Measurements from ENCODE around the gene BRD2.

BRD2 gene

GRCh38 chr6:32950010-32950409 is 18.4 kb upstream of the BRD2 start:
- no peak for DNase-seq

GRCh38 chr6:32950449-32950848 is 17.9 kb upstream of the BRD2 start:
- DNase-seq: no peak

- peak; percentile 29 for DNase-seq
Measured at GRCh38 chr6:32952817-32953739, 15.3 kb upstream of the BRD2 start, which contains the start of gene HLA-DMA. TSS of gene HLA-DMA (minus strand) at chr6:32953097. CDS start at chr6:32953036, 61 bp downstream.

GRCh38 chr6:32953775-32954174 is 14.6 kb upstream of the BRD2 start:
- DNase-seq: no peak

- DNase-seq: no peak
Measured at GRCh38 chr6:32954267-32954666, 14.1 kb upstream of the BRD2 start.

- DNase-seq: no peak
Measured at GRCh38 chr6:32954986-32955802, 13.2 kb upstream of the BRD2 start.

- DNase-seq: no peak
Measured at GRCh38 chr6:32956176-32956575, 12.2 kb upstream of the BRD2 start.

GRCh38 chr6:32960563-32960962 is 7.8 kb upstream of the BRD2 start:
- DNase-seq: no peak

- no peak for DNase-seq
Measured at GRCh38 chr6:32962213-32962826, 6.1 kb upstream of the BRD2 start.

- no peak for DNase-seq
Measured at GRCh38 chr6:32963866-32964265, 4.5 kb upstream of the BRD2 start.

- peak; percentile 36 for DNase-seq
Measured at GRCh38 chr6:32964776-32965175, 3.6 kb upstream of the BRD2 start.

- peak; percentile 69 for DNase-seq
Measured at GRCh38 chr6:32967151-32968091, 973 bp upstream of the BRD2 start.

GRCh38 chr6:32968867-32969684 is 682 bp downstream of the BRD2 start:
- peak; percentile 94 for DNase-seq

GRCh38 chr6:32969685-32970412 is 1.5 kb downstream of the BRD2 start:
- peak; percentile 88 for DNase-seq

- peak; percentile 81 for DNase-seq
Measured at GRCh38 chr6:32970413-32971241, 2.2 kb downstream of the BRD2 start.

GRCh38 chr6:32971242-32971580 is 2.8 kb downstream of the BRD2 start:
- no peak for DNase-seq

- DNase-seq: peak; percentile 100
Measured at GRCh38 chr6:32971581-32972352, 3.4 kb downstream of the BRD2 start.

- no peak for DNase-seq
Measured at GRCh38 chr6:32972353-32973143, 4.2 kb downstream of the BRD2 start.

Data from NCI-H2171 treated with DMSO at 0.1 percent for 48 hours (cell line).